Progenitor cell of endocrine pancreas (in vitro differentiated cells): ENCODE results near the gene ACSL5. TPM values are rescaled to one million over a fixed set of nuclear protein-coding genes. Genes with fewer than 3 reads are reported as not detected.

Experiments
- DNase-seq: peaks from one replicate; pipeline ENCODE4 v3.0.0; 2021; ENCODE audit warnings: low spot score; ENCODE audit not compliant: unreplicated experiment
- H3K27ac Mint-ChIP-seq: 2 replicates; pipeline ENCODE4 v1.8.0; 2021; ENCODE audit warnings: mild to moderate bottlenecking, moderate library complexity, mixed read lengths
- H3K27me3 Mint-ChIP-seq: 2 replicates; pipeline ENCODE4 v1.8.0; 2021; ENCODE audit warnings: mixed read lengths
- H3K36me3 Mint-ChIP-seq: 2 replicates; pipeline ENCODE4 v1.8.0; 2022; ENCODE audit warnings: mixed read lengths; ENCODE audit not compliant: insufficient read depth
- H3K4me1 Mint-ChIP-seq: 2 replicates; pipeline ENCODE4 v1.8.0; 2021; ENCODE audit warnings: low read depth, mixed read lengths
- H3K4me3 Mint-ChIP-seq: 2 replicates; pipeline ENCODE4 v1.8.0; 2021; ENCODE audit warnings: low read depth, mild to moderate bottlenecking, moderate library complexity, mixed read lengths
- H3K9me3 Mint-ChIP-seq: 2 replicates; pipeline ENCODE4 v1.8.0; 2021; ENCODE audit warnings: low read depth, mixed read lengths
- total RNA-seq: library from RNA; stranded (reverse); gene quantifications from 2 replicates; pipeline ENCODE4 v1.2.1, GENCODE V29; 2021
- TF ChIP-seq, protein P1 (sequence below): fragments of 200-600 bp; sonication (generic); IDR thresholded peaks from one replicate; pipeline ENCODE4 v1.5.0; 2021; ENCODE audit warnings: antibody characterized with exemption, mild to moderate bottlenecking; ENCODE audit not compliant: unreplicated experiment

The ACSL5 gene
- total RNA-seq, 1 donor from 2014 or later = 0.22 TPM

DNA sequence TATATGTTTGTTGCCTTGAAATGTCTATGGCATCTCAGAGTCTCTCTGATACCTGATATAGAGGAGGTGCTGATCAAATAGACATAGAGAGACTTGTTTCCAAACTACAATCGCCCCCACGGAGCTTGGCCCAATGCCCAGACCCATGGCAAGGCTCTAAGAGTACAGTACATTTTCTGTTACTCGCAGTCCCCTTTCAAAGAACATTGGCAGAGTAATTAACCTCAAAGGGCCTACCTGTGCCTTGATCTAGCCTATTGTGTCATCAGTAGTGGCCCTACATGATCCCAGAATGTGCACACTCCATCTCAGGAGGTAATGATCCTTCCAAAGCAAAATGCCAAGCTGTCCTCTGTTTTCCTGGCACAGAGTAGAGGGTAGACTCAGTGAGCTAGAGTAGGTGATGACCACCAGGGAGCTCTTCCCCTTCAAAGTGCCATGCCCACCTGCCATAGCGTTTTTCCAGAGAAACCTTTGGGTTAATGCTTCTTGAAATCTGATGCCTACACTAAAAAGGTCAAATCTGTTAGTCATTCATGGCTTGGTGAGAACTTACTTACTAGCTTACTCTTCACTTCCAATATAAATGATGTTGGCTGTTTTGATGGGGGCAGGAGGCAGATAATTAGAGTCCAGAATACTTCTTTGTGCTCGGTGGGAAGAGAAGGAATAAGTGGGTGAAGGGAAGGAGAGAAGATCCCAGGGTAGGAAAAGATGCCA lies 41.2 kb upstream of the ACSL5 start:
- TF ChIP-seq, protein P1, sequence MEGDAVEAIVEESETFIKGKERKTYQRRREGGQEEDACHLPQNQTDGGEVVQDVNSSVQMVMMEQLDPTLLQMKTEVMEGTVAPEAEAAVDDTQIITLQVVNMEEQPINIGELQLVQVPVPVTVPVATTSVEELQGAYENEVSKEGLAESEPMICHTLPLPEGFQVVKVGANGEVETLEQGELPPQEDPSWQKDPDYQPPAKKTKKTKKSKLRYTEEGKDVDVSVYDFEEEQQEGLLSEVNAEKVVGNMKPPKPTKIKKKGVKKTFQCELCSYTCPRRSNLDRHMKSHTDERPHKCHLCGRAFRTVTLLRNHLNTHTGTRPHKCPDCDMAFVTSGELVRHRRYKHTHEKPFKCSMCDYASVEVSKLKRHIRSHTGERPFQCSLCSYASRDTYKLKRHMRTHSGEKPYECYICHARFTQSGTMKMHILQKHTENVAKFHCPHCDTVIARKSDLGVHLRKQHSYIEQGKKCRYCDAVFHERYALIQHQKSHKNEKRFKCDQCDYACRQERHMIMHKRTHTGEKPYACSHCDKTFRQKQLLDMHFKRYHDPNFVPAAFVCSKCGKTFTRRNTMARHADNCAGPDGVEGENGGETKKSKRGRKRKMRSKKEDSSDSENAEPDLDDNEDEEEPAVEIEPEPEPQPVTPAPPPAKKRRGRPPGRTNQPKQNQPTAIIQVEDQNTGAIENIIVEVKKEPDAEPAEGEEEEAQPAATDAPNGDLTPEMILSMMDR = no peak
- peaks cover 14% of the 10 kb centered on the region for H3K4me1 Mint-ChIP-seq
- H3K36me3 Mint-ChIP-seq = no peaks in the 10 kb centered on the region
- no peak overlapping the region for H3K27ac Mint-ChIP-seq
- peaks cover 12% of the 10 kb centered on the region for H3K27me3 Mint-ChIP-seq
- no peaks in the 10 kb centered on the region for H3K9me3 Mint-ChIP-seq
- no peak overlapping the region for H3K4me3 Mint-ChIP-seq
- DNase-seq = no peak

DNA sequence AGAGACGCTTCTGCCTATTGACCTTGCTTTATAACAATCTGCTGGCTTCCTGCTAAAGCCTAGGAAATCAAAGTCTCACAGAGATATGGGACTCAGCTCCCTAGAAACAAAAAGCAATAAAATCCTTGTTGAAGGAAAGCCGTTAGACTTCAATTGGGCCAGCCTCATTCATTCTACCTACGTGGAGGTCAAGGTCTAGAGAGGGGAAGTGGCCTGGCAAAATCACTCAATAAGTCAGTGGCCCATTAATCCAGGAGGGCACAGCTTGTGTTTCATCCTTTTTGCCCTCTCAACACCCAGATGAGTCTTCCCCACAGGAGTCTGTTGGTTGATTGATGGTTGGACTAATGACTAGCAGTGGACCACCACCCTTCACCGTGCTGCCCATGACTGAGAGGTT lies 40.5 kb upstream of the ACSL5 start:
- Mint-ChIP-seq H3K27me3 (peaks cover 12% of the 10 kb centered on the region), H3K36me3 (no peaks in the 10 kb centered on the region), H3K9me3 (no peaks in the 10 kb centered on the region), H3K4me3 (no peak overlapping the region), H3K4me1 (peaks cover 12% of the 10 kb centered on the region), H3K27ac (no peak overlapping the region)
- DNase-seq = no peak
- TF ChIP-seq, protein P1 = no peak

DNA sequence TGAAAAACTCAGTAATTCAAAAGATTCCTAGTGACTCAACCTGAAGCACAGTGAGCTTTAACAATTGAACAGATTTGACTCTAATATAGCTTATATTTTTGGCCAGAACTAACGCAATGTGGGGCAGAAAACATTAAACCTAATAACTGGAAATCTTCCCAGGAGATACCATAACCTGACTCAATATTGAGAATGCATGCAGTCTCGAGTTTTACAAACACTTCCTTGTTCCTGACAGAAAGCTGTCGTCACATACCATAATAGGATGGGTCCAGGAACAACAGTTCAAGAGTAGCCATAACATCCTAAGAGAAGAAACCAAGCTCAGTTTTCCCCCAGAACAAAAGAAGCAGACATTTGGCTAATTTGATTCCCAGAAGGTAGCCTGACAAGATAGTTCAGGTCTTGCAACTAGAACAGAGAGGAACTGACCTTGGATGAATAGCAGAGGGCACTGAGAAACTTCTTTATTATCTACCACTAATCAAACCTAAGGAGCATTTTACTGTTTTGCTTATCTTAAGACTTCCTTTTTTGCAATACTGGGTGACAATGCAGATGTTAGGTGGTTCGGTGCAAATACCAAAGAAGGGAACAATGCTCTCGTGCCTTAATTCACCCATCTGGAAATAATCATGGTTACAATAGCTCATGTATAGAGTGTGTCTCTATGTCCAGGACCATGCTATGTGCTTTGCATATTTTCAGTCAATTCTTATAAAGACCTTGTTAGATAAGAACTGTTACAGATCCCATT lies 38.6 kb upstream of the ACSL5 start:
- DNase-seq = no peak
- peaks cover 10% of the 10 kb centered on the region for H3K4me1 Mint-ChIP-seq
- H3K4me3 Mint-ChIP-seq = no peak overlapping the region
- TF ChIP-seq, protein P1 = no peak
- no peaks in the 10 kb centered on the region for H3K9me3 Mint-ChIP-seq
- no peaks in the 10 kb centered on the region for H3K36me3 Mint-ChIP-seq
- peaks cover 12% of the 10 kb centered on the region for H3K27me3 Mint-ChIP-seq
- no peak overlapping the region for H3K27ac Mint-ChIP-seq

DNA sequence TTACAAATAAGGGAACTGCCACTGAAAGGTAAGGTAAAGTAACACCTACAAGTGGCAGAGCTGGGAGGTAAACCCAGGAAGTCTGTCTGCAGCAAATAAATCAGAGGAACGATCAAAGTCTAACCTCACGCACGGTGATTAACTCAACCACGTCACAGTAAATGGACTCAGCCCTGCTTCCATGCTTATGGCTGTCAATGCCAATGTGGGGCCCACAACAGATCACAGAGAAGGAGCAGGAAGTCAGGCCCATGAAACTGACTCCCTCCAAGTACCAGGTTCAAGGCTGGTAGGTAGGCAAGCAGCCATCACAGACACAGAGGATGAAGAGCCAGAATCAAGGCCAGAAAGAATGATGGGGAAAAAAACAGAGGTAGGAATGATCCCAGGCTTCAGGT lies 38.0 kb upstream of the ACSL5 start:
- H3K27me3 Mint-ChIP-seq = peaks cover 12% of the 10 kb centered on the region
- no peaks in the 10 kb centered on the region for H3K9me3 Mint-ChIP-seq
- no peak for DNase-seq
- peaks cover 10% of the 10 kb centered on the region for H3K4me1 Mint-ChIP-seq
- H3K36me3 Mint-ChIP-seq = no peaks in the 10 kb centered on the region
- H3K27ac Mint-ChIP-seq = no peak overlapping the region
- no peak overlapping the region for H3K4me3 Mint-ChIP-seq
- TF ChIP-seq, protein P1 = no peak

DNA sequence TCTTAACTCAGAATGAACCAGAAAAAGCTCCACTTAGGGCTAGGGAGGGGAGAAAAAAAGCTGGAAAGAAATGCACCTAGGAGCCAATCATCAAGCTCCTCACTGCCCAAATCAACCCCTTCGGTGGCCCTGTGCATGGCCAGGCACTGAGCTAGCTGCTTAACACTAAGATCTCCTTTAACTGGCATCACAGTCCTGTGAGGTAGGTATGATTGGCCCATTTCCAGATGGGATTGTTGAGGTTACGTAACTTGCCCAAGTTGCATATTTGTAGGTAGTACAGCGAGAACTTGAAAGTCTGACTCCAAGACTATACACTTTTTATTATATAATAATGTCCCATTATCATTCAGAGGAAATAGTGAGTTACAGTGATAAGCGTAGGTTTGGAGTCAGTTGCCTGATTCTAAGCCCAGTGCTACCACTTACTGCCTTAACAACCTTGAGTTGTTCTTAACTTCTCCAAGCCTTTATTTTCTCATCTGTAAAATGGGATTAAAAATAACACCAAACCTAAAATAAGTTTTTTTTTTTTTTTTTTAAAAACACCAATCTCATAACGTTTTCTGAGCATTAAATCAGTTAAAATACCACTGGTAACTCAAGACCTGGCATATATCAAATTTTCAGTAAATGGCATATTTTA lies 37.2 kb upstream of the ACSL5 start:
- no peaks in the 10 kb centered on the region for H3K9me3 Mint-ChIP-seq
- no peaks in the 10 kb centered on the region for H3K36me3 Mint-ChIP-seq
- H3K4me3 Mint-ChIP-seq = no peak overlapping the region
- H3K4me1 Mint-ChIP-seq = peaks cover 6% of the 10 kb centered on the region
- TF ChIP-seq, protein P1 = no peak
- no peak overlapping the region for H3K27ac Mint-ChIP-seq
- no peak for DNase-seq
- peaks cover 12% of the 10 kb centered on the region for H3K27me3 Mint-ChIP-seq
